Measurements from ENCODE around the gene ZSCAN29. TPM values are rescaled to one million over a fixed set of nuclear protein-coding genes. Genes with fewer than 3 reads are reported as not detected.

Gene ZSCAN29
- total RNA-seq, 1 donor from 2014 or later = 30.9 TPM

GRCh38 chr15:43382310-43382709 lies 11.5 kb upstream of the ZSCAN29 start:
- Mint-ChIP-seq H3K27ac (no peak overlapping the region), H3K4me3 (no peak overlapping the region), H3K9me3 (no peaks in the 10 kb centered on the region), H3K36me3 (ENCODE audit: low read depth) (peaks cover 73% of the 10 kb centered on the region), H3K27me3 (no peaks in the 10 kb centered on the region), H3K4me1 (peaks cover 2% of the 10 kb centered on the region)
- intact Hi-C loops (cut with micrococcal nuclease) = no loop called here
- DNase-seq = no peak

GRCh38 chr15:43378601-43379000 lies 7.8 kb upstream of the ZSCAN29 start:
- intact Hi-C loops (cut with micrococcal nuclease) = no loop called here
- no peak for DNase-seq
- peaks cover 5% of the 10 kb centered on the region for H3K4me1 Mint-ChIP-seq
- H3K36me3 Mint-ChIP-seq (ENCODE audit: low read depth) = peaks cover 55% of the 10 kb centered on the region
- H3K4me3 Mint-ChIP-seq = no peak overlapping the region
- no peak overlapping the region for H3K27ac Mint-ChIP-seq
- no peaks in the 10 kb centered on the region for H3K27me3 Mint-ChIP-seq
- no peaks in the 10 kb centered on the region for H3K9me3 Mint-ChIP-seq

GRCh38 chr15:43376017-43376705 lies 5.3 kb upstream of the ZSCAN29 start:
- Mint-ChIP-seq H3K27me3 (no peaks in the 10 kb centered on the region), H3K36me3 (ENCODE audit: low read depth) (peaks cover 49% of the 10 kb centered on the region), H3K4me3 (no peak overlapping the region), H3K4me1 (peaks cover 22% of the 10 kb centered on the region), H3K27ac (no peak overlapping the region), H3K9me3 (no peaks in the 10 kb centered on the region)
- DNase-seq = peak; percentile 81
- intact Hi-C loops (cut with micrococcal nuclease) = no loop called here

- H3K4me3 Mint-ChIP-seq = peak overlapping the region; percentile 94
- DNase-seq = no peak
- peaks cover 21% of the 10 kb centered on the region for H3K9me3 Mint-ChIP-seq
- no peaks in the 10 kb centered on the region for H3K27me3 Mint-ChIP-seq
- H3K27ac Mint-ChIP-seq = peak overlapping the region; percentile 85
- intact Hi-C loops (cut with micrococcal nuclease) = no loop called here
- H3K36me3 Mint-ChIP-seq (ENCODE audit: low read depth) = peaks cover 56% of the 10 kb centered on the region
- peaks cover 50% of the 10 kb centered on the region for H3K4me1 Mint-ChIP-seq
These were observed 401 bp downstream of the ZSCAN29 start for GRCh38 chr15:43370310-43370974.

- Mint-ChIP-seq H3K27ac (no peak overlapping the region), H3K4me3 (no peak overlapping the region), H3K27me3 (no peaks in the 10 kb centered on the region), H3K9me3 (peaks cover 37% of the 10 kb centered on the region), H3K4me1 (no peaks in the 10 kb centered on the region), H3K36me3 (ENCODE audit: low read depth) (peaks cover 81% of the 10 kb centered on the region)
- intact Hi-C loops (cut with micrococcal nuclease) = no loop called here
- DNase-seq = no peak
These were observed 9.4 kb downstream of the ZSCAN29 start for GRCh38 chr15:43361313-43361903.

- intact Hi-C loops (cut with micrococcal nuclease) = no loop called here
- Mint-ChIP-seq H3K4me3 (no peak overlapping the region), H3K36me3 (ENCODE audit: low read depth) (peaks cover 78% of the 10 kb centered on the region), H3K27me3 (no peaks in the 10 kb centered on the region), H3K9me3 (peaks cover 42% of the 10 kb centered on the region), H3K27ac (no peak overlapping the region), H3K4me1 (no peaks in the 10 kb centered on the region)
- DNase-seq = no peak
These were observed 10.0 kb downstream of the ZSCAN29 start for GRCh38 chr15:43360821-43361220.

GRCh38 chr15:43352693-43353382 lies 18.0 kb downstream of the ZSCAN29 start:
- intact Hi-C loops (cut with micrococcal nuclease) = no loop called here
- H3K4me3 Mint-ChIP-seq = no peak overlapping the region
- peaks cover 39% of the 10 kb centered on the region for H3K36me3 Mint-ChIP-seq (ENCODE audit: low read depth)
- H3K27ac Mint-ChIP-seq = no peak overlapping the region
- H3K27me3 Mint-ChIP-seq = no peaks in the 10 kb centered on the region
- peaks cover 5% of the 10 kb centered on the region for H3K9me3 Mint-ChIP-seq
- peaks cover 5% of the 10 kb centered on the region for H3K4me1 Mint-ChIP-seq
- DNase-seq = no peak

- H3K27me3 Mint-ChIP-seq = no peaks in the 10 kb centered on the region
These were observed 23.7 kb downstream of the ZSCAN29 start for GRCh38 chr15:43347114-43347513.

GRCh38 chr15:43346305-43346704 lies 24.5 kb downstream of the ZSCAN29 start:
- Mint-ChIP-seq H3K4me1 (no peaks in the 10 kb centered on the region), H3K27ac (no peak overlapping the region), H3K4me3 (no peak overlapping the region), H3K36me3 (ENCODE audit: low read depth) (peaks cover 26% of the 10 kb centered on the region), H3K9me3 (no peaks in the 10 kb centered on the region), H3K27me3 (no peaks in the 10 kb centered on the region)
- intact Hi-C loops (cut with micrococcal nuclease) = no loop called here
- DNase-seq = peak; percentile 66

More at GRCh38 chr15:43347114-43347513, 23.7 kb downstream of the ZSCAN29 start:
- no peak overlapping the region for H3K27ac Mint-ChIP-seq
- H3K4me1 Mint-ChIP-seq = no peaks in the 10 kb centered on the region
- no peak overlapping the region for H3K4me3 Mint-ChIP-seq
- intact Hi-C loops (cut with micrococcal nuclease) = no loop called here
- no peaks in the 10 kb centered on the region for H3K9me3 Mint-ChIP-seq
- peaks cover 28% of the 10 kb centered on the region for H3K36me3 Mint-ChIP-seq (ENCODE audit: low read depth)
- no peak for DNase-seq

- Mint-ChIP-seq H3K27me3 (no peaks in the 10 kb centered on the region), H3K9me3 (no peaks in the 10 kb centered on the region), H3K27ac (peak overlapping the region; percentile 99), H3K36me3 (ENCODE audit: low read depth) (peaks cover 43% of the 10 kb centered on the region), H3K4me3 (peak overlapping the region; percentile 96), H3K4me1 (peaks cover 30% of the 10 kb centered on the region)
- DNase-seq = no peak
- intact Hi-C loops (cut with micrococcal nuclease) = no loop called here
These were observed 40.1 kb downstream of the ZSCAN29 start for GRCh38 chr15:43330780-43331087.

- H3K9me3 Mint-ChIP-seq = no peaks in the 10 kb centered on the region
- DNase-seq = peak; percentile 97
- H3K27ac Mint-ChIP-seq = peak within 1 kb of the TSS; percentile 99
- no peaks in the 10 kb centered on the region for H3K27me3 Mint-ChIP-seq
- intact Hi-C loops (cut with micrococcal nuclease) = no loop called here
- peaks cover 40% of the 10 kb centered on the region for H3K36me3 Mint-ChIP-seq (ENCODE audit: low read depth)
- peak within 1 kb of the TSS; percentile 96 for H3K4me3 Mint-ChIP-seq
- H3K4me1 Mint-ChIP-seq = peaks cover 30% of the 10 kb centered on the region
These were observed 40.7 kb downstream of the ZSCAN29 start, which contains the start of gene LCMT2 for GRCh38 chr15:43329960-43330779. Gene LCMT2 (minus strand): TSS chr15:43330573. CDS start chr15:43330489, 84 bp downstream.

GRCh38 chr15:43329217-43329959 lies 41.5 kb downstream of the ZSCAN29 start:
- H3K27ac Mint-ChIP-seq = peak overlapping the region; percentile 99
- peaks cover 30% of the 10 kb centered on the region for H3K4me1 Mint-ChIP-seq
- peak overlapping the region; percentile 96 for H3K4me3 Mint-ChIP-seq
- H3K36me3 Mint-ChIP-seq (ENCODE audit: low read depth) = peaks cover 37% of the 10 kb centered on the region
- H3K9me3 Mint-ChIP-seq = no peaks in the 10 kb centered on the region
- no peaks in the 10 kb centered on the region for H3K27me3 Mint-ChIP-seq
- intact Hi-C loops (cut with micrococcal nuclease) = no loop called here
- DNase-seq = peak; percentile 66
